ENCODE measurements around the gene ACAD11. TPM values are rescaled to one million over a fixed set of nuclear protein-coding genes. Genes with fewer than 3 reads are reported as not detected.
A peak's percentile ranks its signal among the peaks of the same experiment; 100 is the strongest.

The ACAD11 gene
- total and polyA plus RNA-seq, 4 donors = 52.2 to 357 (median 65.6) TPM

DNA sequence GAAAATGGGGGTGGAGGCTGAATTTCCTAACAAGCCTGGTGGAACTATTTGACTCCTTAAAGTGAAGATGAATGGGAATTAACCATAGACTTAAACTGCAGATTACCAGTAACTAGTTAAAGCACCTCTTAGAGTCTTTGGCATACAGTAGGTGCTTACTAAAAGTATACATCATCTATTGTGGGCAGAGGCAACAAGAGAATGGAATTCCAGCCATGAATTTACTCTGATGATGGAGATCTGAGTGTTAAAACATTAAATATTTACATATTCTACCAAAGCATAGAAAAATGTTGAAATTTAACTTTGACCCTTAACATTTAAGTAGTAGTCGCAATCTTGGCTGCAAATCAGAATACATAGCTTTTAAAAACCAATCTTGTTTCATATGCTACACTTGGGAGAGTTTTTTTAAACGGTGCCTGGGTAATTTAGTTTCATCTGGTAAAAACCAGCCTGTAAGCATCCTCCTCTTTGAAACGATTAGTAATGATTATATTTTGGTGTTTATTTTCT lies 5.7 kb upstream of the ACAD11 start:
- 48% methylated on average over 3 of the region's 3 CpGs for whole genome bisulfite sequencing
- no peak overlapping the region for H3K4me3 ChIP-seq (ENCODE audit: low read depth in 1 of 3, low read length in 3 of 3)
- H3K4me1 ChIP-seq (ENCODE audit: control insufficient read depth in 4 of 4, insufficient read depth in 4 of 4, low read length in 3 of 4) = peaks cover 4 to 25% (median 18%) of the 10 kb centered on the region in 4 donors
- H3K27me3 ChIP-seq (ENCODE audit: control insufficient read depth in 4 of 4, insufficient read depth in 4 of 4, low read length in 3 of 4) = no peaks in the 10 kb centered on the region
- no peak for DNase-seq (ENCODE audit: low spot score)
- H3K9ac ChIP-seq (ENCODE audit: low read depth in 1 of 2, low read length in 2 of 2) = no peak overlapping the region
- no peak for TF ChIP-seq YY1 (IDR thresholded peaks at IDR 0.05)
- TF ChIP-seq HNF4A (conservative IDR thresholded peaks at IDR 0.05) = peak in 1 of 2 donors; percentile 7
- H3K9me3 ChIP-seq (ENCODE audit: control insufficient read depth in 4 of 4, low read length in 3 of 4) = no peaks in the 10 kb centered on the region
- H3K36me3 ChIP-seq (ENCODE audit: control insufficient read depth in 4 of 4, insufficient read depth in 3 of 4, low read depth in 1 of 4, low read length in 3 of 4) = peaks cover 0 to 11% (median 1%) of the 10 kb centered on the region in 4 donors
- no peak overlapping the region for H3K27ac ChIP-seq (ENCODE audit: low read depth in 1 of 2, low read length in 2 of 2)

GRCh38 chr3:132662212-132662611 lies 2.6 kb upstream of the ACAD11 start:
- Histone ChIP-seq H3K27ac (ENCODE audit: low read depth in 1 of 2, low read length in 2 of 2) (no peak overlapping the region), H3K36me3 (ENCODE audit: control insufficient read depth in 4 of 4, insufficient read depth in 3 of 4, low read depth in 1 of 4, low read length in 3 of 4) (peaks cover 0 to 3% (median 0%) of the 10 kb centered on the region in 4 donors), H3K27me3 (ENCODE audit: control insufficient read depth in 4 of 4, insufficient read depth in 4 of 4, low read length in 3 of 4) (no peaks in the 10 kb centered on the region), H3K4me1 (ENCODE audit: control insufficient read depth in 4 of 4, insufficient read depth in 4 of 4, low read length in 3 of 4) (peaks cover 5 to 41% (median 24%) of the 10 kb centered on the region in 4 donors), H3K9ac (ENCODE audit: low read depth in 1 of 2, low read length in 2 of 2) (no peak overlapping the region), H3K9me3 (ENCODE audit: control insufficient read depth in 4 of 4, low read length in 3 of 4) (no peaks in the 10 kb centered on the region), H3K4me3 (ENCODE audit: low read depth in 1 of 3, low read length in 3 of 3) (no peak overlapping the region)
- TF ChIP-seq FOXA1 (IDR thresholded peaks at IDR 0.05) (no peak), RAD21 (IDR thresholded peaks at IDR 0.05) (no peak), GABPA (IDR thresholded peaks at IDR 0.05 in 1 of 2, conservative IDR thresholded peaks at IDR 0.05 in 1 of 2) (no peak), ATF3 (IDR thresholded peaks at IDR 0.05) (no peak), JUND (IDR thresholded peaks at IDR 0.05) (no peak), HNF4A (conservative IDR thresholded peaks at IDR 0.05) (no peak), ZBTB33 (IDR thresholded peaks at IDR 0.05) (no peak), FOXA2 (IDR thresholded peaks at IDR 0.05) (no peak), YY1 (IDR thresholded peaks at IDR 0.05) (no peak), HNF4G (IDR thresholded peaks at IDR 0.05) (no peak), TAF1 (conservative IDR thresholded peaks at IDR 0.05) (no peak), EGR1 (IDR thresholded peaks at IDR 0.05; ENCODE audit: low read depth in 2 of 2) (no peak), RXRA (IDR thresholded peaks at IDR 0.05) (no peak)
- TF ChIP-seq, protein P1, sequence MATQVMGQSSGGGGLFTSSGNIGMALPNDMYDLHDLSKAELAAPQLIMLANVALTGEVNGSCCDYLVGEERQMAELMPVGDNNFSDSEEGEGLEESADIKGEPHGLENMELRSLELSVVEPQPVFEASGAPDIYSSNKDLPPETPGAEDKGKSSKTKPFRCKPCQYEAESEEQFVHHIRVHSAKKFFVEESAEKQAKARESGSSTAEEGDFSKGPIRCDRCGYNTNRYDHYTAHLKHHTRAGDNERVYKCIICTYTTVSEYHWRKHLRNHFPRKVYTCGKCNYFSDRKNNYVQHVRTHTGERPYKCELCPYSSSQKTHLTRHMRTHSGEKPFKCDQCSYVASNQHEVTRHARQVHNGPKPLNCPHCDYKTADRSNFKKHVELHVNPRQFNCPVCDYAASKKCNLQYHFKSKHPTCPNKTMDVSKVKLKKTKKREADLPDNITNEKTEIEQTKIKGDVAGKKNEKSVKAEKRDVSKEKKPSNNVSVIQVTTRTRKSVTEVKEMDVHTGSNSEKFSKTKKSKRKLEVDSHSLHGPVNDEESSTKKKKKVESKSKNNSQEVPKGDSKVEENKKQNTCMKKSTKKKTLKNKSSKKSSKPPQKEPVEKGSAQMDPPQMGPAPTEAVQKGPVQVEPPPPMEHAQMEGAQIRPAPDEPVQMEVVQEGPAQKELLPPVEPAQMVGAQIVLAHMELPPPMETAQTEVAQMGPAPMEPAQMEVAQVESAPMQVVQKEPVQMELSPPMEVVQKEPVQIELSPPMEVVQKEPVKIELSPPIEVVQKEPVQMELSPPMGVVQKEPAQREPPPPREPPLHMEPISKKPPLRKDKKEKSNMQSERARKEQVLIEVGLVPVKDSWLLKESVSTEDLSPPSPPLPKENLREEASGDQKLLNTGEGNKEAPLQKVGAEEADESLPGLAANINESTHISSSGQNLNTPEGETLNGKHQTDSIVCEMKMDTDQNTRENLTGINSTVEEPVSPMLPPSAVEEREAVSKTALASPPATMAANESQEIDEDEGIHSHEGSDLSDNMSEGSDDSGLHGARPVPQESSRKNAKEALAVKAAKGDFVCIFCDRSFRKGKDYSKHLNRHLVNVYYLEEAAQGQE (IDR thresholded peaks at IDR 0.05) = no peak
- no peak for DNase-seq (ENCODE audit: low spot score)

Measured in liver (tissue), 9 donors.